OCI-LY1 (cell line): ENCODE data around the gene PRKD2.

Experiments
- H2AFZ ChIP-seq: fragments of 200-600 bp; sonication (generic), shearing (Covaris generic); 2 replicates; pipeline ENCODE4 v1.6.0; 2014; ENCODE audit warnings: antibody characterized with exemption, mild to moderate bottlenecking, low read length
- H3F3A ChIP-seq: fragments of 200-600 bp; sonication (generic), shearing (Covaris generic); 2 replicates; pipeline ENCODE4 v1.6.0; 2014; ENCODE audit warnings: mild to moderate bottlenecking, antibody characterized with exemption, low read length, moderate library complexity; ENCODE audit not compliant: insufficient read depth
- H3K27ac ChIP-seq: fragments of 200-600 bp; sonication (generic); 2 replicates; pipeline ENCODE4 v1.5.1; 2014; ENCODE audit warnings: low read length, mixed run types, mild to moderate bottlenecking, low read depth; ENCODE audit not compliant: poor library complexity, severe bottlenecking
- H3K27me3 ChIP-seq: fragments of 200-600 bp; sonication (generic); 2 replicates; pipeline ENCODE4 v1.6.0; 2014; ENCODE audit warnings: antibody characterized with exemption, mild to moderate bottlenecking, low read length, moderate library complexity; ENCODE audit not compliant: insufficient read depth
- H3K36me3 ChIP-seq: fragments of 200-600 bp; sonication (generic); 2 replicates; pipeline ENCODE4 v1.6.1; 2014; ENCODE audit warnings: mild to moderate bottlenecking, antibody characterized with exemption, low read length, moderate library complexity, mixed read lengths; ENCODE audit not compliant: insufficient read depth
- H3K4me1 ChIP-seq: fragments of 200-600 bp; sonication (generic); 2 replicates; pipeline ENCODE4 v1.5.1; 2014; ENCODE audit warnings: mild to moderate bottlenecking, low read length, moderate library complexity; ENCODE audit not compliant: insufficient read depth, severe bottlenecking
- H3K4me2 ChIP-seq: fragments of 200-600 bp; sonication (generic), shearing (Covaris generic); 2 replicates; pipeline ENCODE4 v1.6.1; 2014; ENCODE audit warnings: low read length
- H3K4me3 ChIP-seq: fragments of 200-600 bp; sonication (generic); 2 replicates; pipeline ENCODE4 v1.5.1; 2014; ENCODE audit warnings: low read length, low read depth, mild to moderate bottlenecking, mixed read lengths; ENCODE audit not compliant: poor library complexity, severe bottlenecking
- H3K79me2 ChIP-seq: fragments of 200-600 bp; shearing (Covaris generic); 2 replicates; pipeline ENCODE4 v1.6.1; 2016; ENCODE audit warnings: mixed run types, low read length, mixed read lengths; ENCODE audit not compliant: insufficient read depth
- H3K9ac ChIP-seq: fragments of 200-600 bp; sonication (generic), shearing (Covaris generic); 2 replicates; pipeline ENCODE4 v1.6.1; 2014; ENCODE audit warnings: mild to moderate bottlenecking, low read length, mixed read lengths
- H3K9me2 ChIP-seq: fragments of 200-600 bp; sonication (generic), shearing (Covaris generic); 2 replicates; pipeline ENCODE4 v1.6.1; 2014; ENCODE audit warnings: low read depth, mild to moderate bottlenecking, low read length, mixed read lengths
- H3K9me3 ChIP-seq: fragments of 200-600 bp; shearing (Covaris generic); 2 replicates; pipeline ENCODE4 v1.6.1; 2014; ENCODE audit warnings: low read length, mixed read lengths
- H4K20me1 ChIP-seq: fragments of 200-600 bp; sonication (generic), shearing (Covaris generic); 2 replicates; pipeline ENCODE4 v1.6.0; 2016; ENCODE audit warnings: mild to moderate bottlenecking, low read length; ENCODE audit not compliant: insufficient read depth
- EZH2 ChIP-seq: fragments of 200-600 bp; sonication (generic), shearing (Covaris generic); IDR thresholded peaks from 2 replicates; pipeline ENCODE4 v1.8.0; 2017; ENCODE audit warnings: borderline replicate concordance, mixed run types, mild to moderate bottlenecking, antibody characterized with exemption, low read length, moderate library complexity, mixed read lengths
- TF ChIP-seq, protein P1 (sequence below): fragments of 200-600 bp; sonication (generic), shearing (Covaris generic); IDR thresholded peaks from 2 replicates; pipeline ENCODE4 v1.5.1; 2017; ENCODE audit warnings: mild to moderate bottlenecking, antibody characterized with exemption, low read length, moderate library complexity, mixed read lengths

Gene PRKD2

DNA sequence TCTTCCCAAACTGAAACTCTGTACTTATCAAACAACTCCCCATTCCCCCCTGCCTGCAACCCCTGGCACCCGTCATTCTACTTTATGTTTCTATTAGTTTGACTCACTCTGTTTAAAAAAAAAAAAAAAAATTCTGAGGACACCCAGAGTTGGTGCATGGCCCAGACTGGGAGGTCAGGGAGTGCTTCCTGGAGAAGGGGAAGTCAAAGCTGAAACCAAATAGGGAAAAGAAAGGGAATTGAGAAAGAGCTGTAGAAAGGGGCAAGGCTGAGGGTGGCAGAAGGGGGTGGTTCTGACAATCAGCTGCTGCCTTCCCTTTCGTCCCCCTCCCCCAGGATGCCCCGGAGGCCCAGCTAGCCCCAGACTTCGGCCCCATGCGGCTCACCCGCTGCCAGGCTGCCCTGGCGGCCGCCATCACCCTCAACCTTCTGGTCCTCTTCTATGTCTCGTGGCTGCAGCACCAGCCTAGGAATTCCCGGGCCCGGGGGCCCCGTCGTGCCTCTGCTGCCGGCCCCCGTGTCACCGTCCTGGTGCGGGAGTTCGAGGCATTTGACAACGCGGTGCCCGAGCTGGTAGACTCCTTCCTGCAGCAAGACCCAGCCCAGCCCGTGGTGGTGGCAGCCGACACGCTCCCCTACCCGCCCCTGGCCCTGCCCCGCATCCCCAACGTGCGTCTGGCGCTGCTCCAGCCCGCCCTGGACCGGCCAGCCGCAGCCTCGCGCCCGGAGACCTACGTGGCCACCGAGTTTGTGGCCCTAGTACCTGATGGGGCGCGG, 38.4 kb upstream of the PRKD2 start:
- H3K4me2 ChIP-seq: no peak overlapping the region

DNA sequence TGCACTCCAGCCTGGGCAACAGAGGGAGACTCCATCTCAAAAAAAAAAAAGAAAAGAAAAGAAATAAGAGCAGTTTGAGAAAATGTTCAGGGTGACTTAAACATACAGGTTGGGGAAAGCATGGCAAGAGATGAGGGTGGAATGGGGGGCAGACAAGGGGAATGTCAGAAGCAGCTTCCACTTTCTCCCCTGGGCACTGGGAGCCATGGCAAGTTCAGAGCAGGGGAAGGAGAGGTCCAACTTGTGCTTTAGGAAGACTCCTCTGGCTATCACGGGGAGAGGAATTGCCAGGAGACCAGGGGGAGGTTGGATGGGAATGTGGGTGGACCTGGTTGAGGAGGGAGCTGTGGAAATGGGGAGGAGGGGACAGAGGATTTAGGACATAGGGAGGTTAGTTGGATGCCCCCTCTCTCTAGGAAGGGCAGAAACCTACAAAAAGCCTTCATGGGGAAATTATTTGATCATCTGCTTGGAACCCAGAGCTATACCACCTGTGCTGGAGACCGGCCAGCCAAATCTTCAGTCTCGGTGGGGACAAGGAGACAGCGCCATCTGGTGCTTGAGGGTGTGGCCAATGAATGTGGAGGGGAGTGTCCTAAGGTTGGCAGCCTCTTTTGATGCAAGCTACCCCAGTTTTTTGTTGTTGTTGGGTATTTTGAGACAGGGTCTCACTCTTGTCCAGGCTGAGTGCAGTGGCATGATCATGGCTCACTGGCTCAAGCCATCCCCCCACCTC, 36.7 kb upstream of the PRKD2 start:
- Histone ChIP-seq H3K4me1 (peaks cover 26% of the 10 kb centered on the region), H2AFZ (no peak overlapping the region), H3K9me3 (no peaks in the 10 kb centered on the region), H3K27ac (no peak overlapping the region), H3K4me2 (no peak overlapping the region), H3K27me3 (no peaks in the 10 kb centered on the region), H3F3A (no peaks in the 10 kb centered on the region), H3K4me3 (no peak overlapping the region), H3K9me2 (no peaks in the 10 kb centered on the region), H4K20me1 (no peaks in the 10 kb centered on the region), H3K36me3 (peaks cover 3% of the 10 kb centered on the region), H3K79me2 (no peaks in the 10 kb centered on the region), H3K9ac (no peak overlapping the region)
- TF ChIP-seq, protein P1, sequence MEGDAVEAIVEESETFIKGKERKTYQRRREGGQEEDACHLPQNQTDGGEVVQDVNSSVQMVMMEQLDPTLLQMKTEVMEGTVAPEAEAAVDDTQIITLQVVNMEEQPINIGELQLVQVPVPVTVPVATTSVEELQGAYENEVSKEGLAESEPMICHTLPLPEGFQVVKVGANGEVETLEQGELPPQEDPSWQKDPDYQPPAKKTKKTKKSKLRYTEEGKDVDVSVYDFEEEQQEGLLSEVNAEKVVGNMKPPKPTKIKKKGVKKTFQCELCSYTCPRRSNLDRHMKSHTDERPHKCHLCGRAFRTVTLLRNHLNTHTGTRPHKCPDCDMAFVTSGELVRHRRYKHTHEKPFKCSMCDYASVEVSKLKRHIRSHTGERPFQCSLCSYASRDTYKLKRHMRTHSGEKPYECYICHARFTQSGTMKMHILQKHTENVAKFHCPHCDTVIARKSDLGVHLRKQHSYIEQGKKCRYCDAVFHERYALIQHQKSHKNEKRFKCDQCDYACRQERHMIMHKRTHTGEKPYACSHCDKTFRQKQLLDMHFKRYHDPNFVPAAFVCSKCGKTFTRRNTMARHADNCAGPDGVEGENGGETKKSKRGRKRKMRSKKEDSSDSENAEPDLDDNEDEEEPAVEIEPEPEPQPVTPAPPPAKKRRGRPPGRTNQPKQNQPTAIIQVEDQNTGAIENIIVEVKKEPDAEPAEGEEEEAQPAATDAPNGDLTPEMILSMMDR: peak; percentile 77
- no peak for TF ChIP-seq EZH2

More for the DNA sequence above, 38.4 kb upstream of the PRKD2 start:
- Histone ChIP-seq H4K20me1 (no peaks in the 10 kb centered on the region), H3K79me2 (no peaks in the 10 kb centered on the region), H2AFZ (no peak overlapping the region), H3K9me3 (no peaks in the 10 kb centered on the region), H3K9ac (no peak overlapping the region), H3K4me3 (no peak overlapping the region), H3F3A (no peaks in the 10 kb centered on the region), H3K4me1 (peaks cover 20% of the 10 kb centered on the region), H3K27ac (no peak overlapping the region), H3K27me3 (no peaks in the 10 kb centered on the region), H3K9me2 (no peaks in the 10 kb centered on the region), H3K36me3 (peaks cover 3% of the 10 kb centered on the region)
- TF ChIP-seq, protein P1: no peak

DNA sequence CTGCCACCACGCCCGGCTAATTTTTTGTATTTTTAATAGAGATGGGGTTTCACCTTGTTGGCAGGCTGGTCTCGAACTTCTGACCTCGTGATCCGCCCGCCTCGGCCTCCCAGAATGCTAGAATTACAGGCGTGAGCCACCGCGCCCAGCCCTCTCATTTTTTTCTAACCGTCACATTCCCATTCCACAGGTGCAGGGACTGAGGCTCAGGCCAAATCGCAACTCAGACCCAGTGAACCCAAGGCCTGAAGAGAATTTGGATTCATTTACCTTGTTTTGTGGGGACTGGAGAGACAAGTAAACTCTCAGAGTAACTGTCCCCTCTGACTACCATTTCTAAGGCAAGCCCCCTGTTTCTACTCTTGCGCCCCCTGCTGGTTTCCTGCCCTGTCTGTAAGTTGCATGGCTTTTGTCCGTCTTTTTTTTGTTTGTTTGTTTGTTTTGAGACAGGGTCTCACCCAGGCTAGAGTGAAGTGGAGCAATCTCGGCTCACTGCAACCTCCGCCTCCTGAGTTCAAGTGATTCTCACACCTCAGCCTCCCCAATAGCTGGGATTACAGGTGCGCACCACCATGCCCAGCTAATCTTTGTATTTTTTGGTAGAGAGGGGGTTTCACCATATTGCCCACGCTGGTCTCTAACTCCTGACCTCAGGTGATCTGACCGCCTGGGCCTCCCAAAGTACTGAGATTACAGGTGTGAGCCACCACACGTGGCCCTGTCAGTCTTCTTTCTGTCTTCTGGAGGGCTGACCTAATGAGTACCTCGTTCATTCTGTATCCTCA, 31.6 kb upstream of the PRKD2 start:
- Histone ChIP-seq H3K79me2 (peaks cover 21% of the 10 kb centered on the region), H3K4me2 (no peak overlapping the region), H3K9me2 (no peaks in the 10 kb centered on the region), H3K4me1 (peaks cover 35% of the 10 kb centered on the region), H2AFZ (no peak overlapping the region), H3K27me3 (no peaks in the 10 kb centered on the region), H3K36me3 (no peaks in the 10 kb centered on the region; the same call in 1 of the 2 replicates), H4K20me1 (no peaks in the 10 kb centered on the region), H3K9me3 (no peaks in the 10 kb centered on the region), H3K4me3 (no peak overlapping the region), H3K9ac (no peak overlapping the region), H3F3A (no peaks in the 10 kb centered on the region), H3K27ac (no peak overlapping the region)
- TF ChIP-seq, protein P1: peak; percentile 91
- TF ChIP-seq EZH2: no peak
